Mesenchymal stem cell (in vitro differentiated cells and primary cell): ENCODE measurements around the gene VAMP8.
A peak's percentile ranks its signal among the peaks of the same experiment; 100 is the strongest.

Experiments used
- DNase-seq: peaks from one replicate; pipeline ENCODE4 v3.0.0-alpha.2; 2013
- H2AFZ ChIP-seq: one replicate; pipeline ENCODE4 v1.6.1; 2013; ENCODE audit warnings: low read depth, mild to moderate bottlenecking, control low read depth, inconsistent platforms, low read length, moderate library complexity
- H2AK5ac ChIP-seq: 2 replicates; pipeline ENCODE4 v1.6.1; 2013; ENCODE audit warnings: low read length, moderate library complexity, mild to moderate bottlenecking, inconsistent platforms; ENCODE audit not compliant: severe bottlenecking
- H2BK120ac ChIP-seq: one replicate; pipeline ENCODE4 v1.6.1; 2013; ENCODE audit warnings: low read depth, mild to moderate bottlenecking, inconsistent platforms, low read length, moderate library complexity
- H2BK12ac ChIP-seq, 2 experiments: one replicate each; pipeline ENCODE4 v1.6.1; 2013; ENCODE audit warnings: inconsistent platforms in 2 of 2, low read length in 2 of 2, mild to moderate bottlenecking in 2 of 2, moderate library complexity in 2 of 2, control low read depth in 1 of 2
- H2BK15ac ChIP-seq: one replicate; pipeline ENCODE4 v1.6.1; 2013; ENCODE audit warnings: mild to moderate bottlenecking, low read depth, inconsistent platforms; ENCODE audit not compliant: poor library complexity, severe bottlenecking
- H2BK5ac ChIP-seq: 2 replicates; pipeline ENCODE4 v1.6.1; 2013; ENCODE audit warnings: low read depth, mild to moderate bottlenecking, low read length, control low read depth, inconsistent platforms; ENCODE audit not compliant: poor library complexity, severe bottlenecking
- H3K14ac ChIP-seq, 2 experiments: one replicate each; pipeline ENCODE4 v1.6.1; 2013; ENCODE audit warnings: inconsistent platforms in 2 of 2, low read length in 2 of 2, control low read depth in 1 of 2, mild to moderate bottlenecking in 1 of 2, moderate library complexity in 1 of 2
- H3K18ac ChIP-seq, 2 experiments: one replicate each; pipeline ENCODE4 v1.6.1; 2013; ENCODE audit warnings: inconsistent platforms in 2 of 2, low read length in 2 of 2, control low read depth in 1 of 2, low read depth in 1 of 2, mild to moderate bottlenecking in 1 of 2
- H3K23ac ChIP-seq, 2 experiments: one replicate each; pipeline ENCODE4 v1.6.1; 2013; ENCODE audit warnings: inconsistent platforms in 2 of 2, low read length in 2 of 2, mild to moderate bottlenecking in 2 of 2, moderate library complexity in 2 of 2, control low read depth in 1 of 2
- H3K27ac ChIP-seq: 2 replicates; pipeline ENCODE4 v1.5.1; 2013; ENCODE audit warnings: mild to moderate bottlenecking, moderate library complexity, low read length, control low read depth, inconsistent platforms; ENCODE audit not compliant: poor library complexity, severe bottlenecking
- H3K27me3 ChIP-seq, 2 experiments: 2 replicates each; pipeline versions ENCODE4 v1.6.1 to v1.7.0; 2013; ENCODE audit warnings: low read length in 2 of 2, mild to moderate bottlenecking in 2 of 2, moderate library complexity in 2 of 2, control low read depth in 1 of 2, inconsistent platforms in 1 of 2; ENCODE audit not compliant: control insufficient read depth in 1 of 2, insufficient read depth in 1 of 2
- H3K36me3 ChIP-seq, 2 experiments: 2 replicates each; pipeline versions ENCODE4 v1.6.1 to v1.7.0; 2013; ENCODE audit warnings: low read length in 2 of 2, control low read depth in 1 of 2, inconsistent platforms in 1 of 2, low read depth in 1 of 2, mild to moderate bottlenecking in 1 of 2; ENCODE audit not compliant: insufficient read depth in 2 of 2, control insufficient read depth in 1 of 2
- H3K4ac ChIP-seq, 2 experiments: one replicate each; pipeline ENCODE4 v1.6.1; 2013; ENCODE audit warnings: inconsistent platforms in 2 of 2, low read length in 2 of 2, mild to moderate bottlenecking in 2 of 2, moderate library complexity in 2 of 2, control low read depth in 1 of 2, low read depth in 1 of 2
- H3K4me1 ChIP-seq: 2 replicates; pipeline ENCODE4 v1.6.1; 2013; ENCODE audit warnings: low read depth, low read length, control low read depth; ENCODE audit not compliant: control insufficient read depth, insufficient read depth
- H3K4me2 ChIP-seq: 2 replicates; pipeline ENCODE4 v1.6.1; 2013; ENCODE audit warnings: low read length, mild to moderate bottlenecking, inconsistent platforms; ENCODE audit not compliant: poor library complexity, severe bottlenecking
- H3K4me3 ChIP-seq, 2 experiments: 2 replicates each; pipeline versions ENCODE4 v1.5.1 to v1.7.0; 2013; ENCODE audit warnings: low read length in 2 of 2, mild to moderate bottlenecking in 2 of 2, control low read depth in 1 of 2, low read depth in 1 of 2; ENCODE audit not compliant: insufficient read depth in 1 of 2
- H3K79me1 ChIP-seq: replicated peaks from 2 replicates; pipeline ENCODE4 v1.6.1; 2013; ENCODE audit warnings: mild to moderate bottlenecking, control low read depth, low read length, inconsistent platforms; ENCODE audit not compliant: poor library complexity, severe bottlenecking
- H3K9ac ChIP-seq: 2 replicates; pipeline ENCODE4 v1.7.0; 2013; ENCODE audit warnings: mild to moderate bottlenecking, low read length, moderate library complexity
- H3K9me3 ChIP-seq: 2 replicates; pipeline ENCODE4 v1.7.0; 2013; ENCODE audit warnings: mild to moderate bottlenecking, low read length; ENCODE audit not compliant: control insufficient read depth
- H4K8ac ChIP-seq: one replicate; pipeline ENCODE4 v1.6.1; 2013; ENCODE audit warnings: inconsistent platforms, mild to moderate bottlenecking, low read length, moderate library complexity
- H4K91ac ChIP-seq: one replicate; pipeline ENCODE4 v1.6.1; 2013; ENCODE audit warnings: mild to moderate bottlenecking, low read length, inconsistent platforms
- WGBS: methylation state at CpG from one replicate; pipeline ENCODE4 v1.1.7; 2013; ENCODE audit warnings: mixed read lengths; 5-methylcytosine and 5-hydroxymethylcytosine counted together

The VAMP8 gene

DNA sequence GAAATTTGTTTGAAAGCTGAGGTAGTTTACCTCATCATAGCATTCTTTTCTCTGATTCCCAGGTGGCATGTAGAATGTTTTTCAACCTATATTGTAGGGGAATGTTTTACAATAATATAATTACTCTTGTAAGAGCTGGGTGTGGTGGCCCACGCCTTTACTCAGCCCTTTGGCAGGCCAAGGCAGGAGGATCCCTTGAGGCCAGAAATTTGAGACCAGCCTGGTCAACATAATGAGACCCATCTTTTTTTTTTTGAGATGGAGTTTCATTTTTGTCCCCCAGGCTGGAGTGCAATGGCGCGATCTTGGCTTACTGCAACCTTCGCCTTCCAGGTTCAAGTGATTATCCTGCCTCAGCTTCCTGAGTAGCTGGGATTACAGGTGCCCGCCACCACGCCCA, 42.2 kb downstream of the VAMP8 start:
- Histone ChIP-seq H2AK5ac (no peak overlapping the region), H4K91ac (no peak overlapping the region), H2BK15ac (no peak overlapping the region), H3K36me3 (peaks cover 30 to 54% of the 10 kb centered on the region in 2 experiments), H2BK120ac (no peak overlapping the region), H3K27me3 (no peaks in the 10 kb centered on the region), H3K14ac (no peak overlapping the region), H3K4ac (no peak overlapping the region), H2BK12ac (no peak overlapping the region), H3K4me2 (no peak overlapping the region), H3K27ac (no peak overlapping the region), H3K9ac (peak overlapping the region; percentile 38), H3K4me3 (no peak overlapping the region), H3K79me1 (peaks cover 18% of the 10 kb centered on the region), H3K18ac (no peak overlapping the region), H3K4me1 (peaks cover 8% of the 10 kb centered on the region), H3K23ac (no peak overlapping the region), H2AFZ (no peak overlapping the region), H3K9me3 (no peaks in the 10 kb centered on the region), H4K8ac (no peak overlapping the region), H2BK5ac (no peak overlapping the region)
- DNase-seq: no peak
- 98% methylated on average over 6 of the region's 6 CpGs for WGBS

DNA sequence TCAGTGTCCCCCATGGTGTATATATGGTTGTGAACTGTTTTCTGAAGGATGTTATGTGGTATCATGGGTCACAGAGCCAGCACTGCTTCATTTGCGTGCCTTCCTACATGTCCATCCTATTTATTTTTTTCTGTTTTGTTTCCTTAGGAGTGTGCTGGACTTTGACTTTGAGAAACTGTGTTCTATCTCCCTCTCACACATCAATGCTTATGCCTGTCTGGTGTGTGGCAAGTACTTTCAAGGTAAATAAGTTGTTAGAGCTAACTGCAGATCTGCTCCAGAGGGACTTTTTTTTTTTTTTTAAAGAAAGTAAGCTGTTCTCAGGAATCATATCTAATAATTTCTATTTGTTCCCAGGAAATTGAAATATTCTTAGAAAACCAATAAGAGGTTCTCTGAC, 44.0 kb downstream of the VAMP8 start:
- Histone ChIP-seq H4K8ac (no peak overlapping the region), H2AK5ac (no peak overlapping the region), H3K4me3 (no peak overlapping the region), H3K4me2 (no peak overlapping the region), H3K9me3 (no peaks in the 10 kb centered on the region), H2AFZ (no peak overlapping the region), H3K4me1 (peaks cover 8% of the 10 kb centered on the region), H2BK120ac (no peak overlapping the region), H3K79me1 (peaks cover 22% of the 10 kb centered on the region), H2BK12ac (no peak overlapping the region), H3K14ac (no peak overlapping the region), H3K36me3 (peaks cover 46 to 71% of the 10 kb centered on the region in 2 experiments), H4K91ac (no peak overlapping the region), H3K23ac (no peak overlapping the region), H3K27ac (no peak overlapping the region), H2BK5ac (no peak overlapping the region), H3K18ac (no peak overlapping the region), H3K9ac (no peak overlapping the region), H2BK15ac (no peak overlapping the region), H3K4ac (no peak overlapping the region), H3K27me3 (no peaks in the 10 kb centered on the region)
- DNase-seq: no peak
- WGBS: no CpG with 5 or more reads among the region's 1 CpG

DNA sequence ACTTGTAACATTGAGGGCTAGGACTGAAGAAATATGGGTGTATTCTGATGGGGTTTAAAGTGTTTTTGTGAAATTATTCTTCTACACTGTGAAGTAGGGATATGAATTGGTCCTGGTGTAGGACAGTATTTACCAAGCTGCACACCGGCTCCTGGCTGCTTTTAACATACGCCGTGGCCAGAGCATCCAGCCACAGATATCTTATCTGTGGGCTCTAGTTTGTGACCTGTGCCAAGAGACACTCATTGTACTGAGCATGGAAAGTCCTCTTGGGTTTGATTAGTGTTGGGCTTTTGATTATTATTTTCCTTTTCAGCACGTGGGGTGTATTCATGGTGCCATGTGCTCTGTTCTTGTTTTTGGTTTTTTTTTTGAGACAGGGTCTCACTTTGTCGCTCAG, 46.6 kb downstream of the VAMP8 start:
- Histone ChIP-seq H3K9me3 (no peaks in the 10 kb centered on the region), H2BK5ac (peak overlapping the region; percentile 61), H3K27ac (no peak overlapping the region), H3K4ac (no peak overlapping the region), H2BK15ac (no peak overlapping the region), H2BK12ac (no peak overlapping the region), H2AFZ (no peak overlapping the region), H2AK5ac (no peak overlapping the region), H3K18ac (no peak overlapping the region), H3K23ac (no peak overlapping the region), H4K91ac (no peak overlapping the region), H3K4me3 (no peak overlapping the region), H3K4me1 (peaks cover 1% of the 10 kb centered on the region), H3K79me1 (peaks cover 23% of the 10 kb centered on the region), H4K8ac (no peak overlapping the region), H3K14ac (no peak overlapping the region), H3K9ac (no peak overlapping the region), H3K36me3 (peaks cover 58 to 88% of the 10 kb centered on the region in 2 experiments), H3K27me3 (no peaks in the 10 kb centered on the region), H2BK120ac (no peak overlapping the region), H3K4me2 (no peak overlapping the region)
- 98% methylated on average over 5 of the region's 5 CpGs for WGBS
- DNase-seq: no peak

DNA sequence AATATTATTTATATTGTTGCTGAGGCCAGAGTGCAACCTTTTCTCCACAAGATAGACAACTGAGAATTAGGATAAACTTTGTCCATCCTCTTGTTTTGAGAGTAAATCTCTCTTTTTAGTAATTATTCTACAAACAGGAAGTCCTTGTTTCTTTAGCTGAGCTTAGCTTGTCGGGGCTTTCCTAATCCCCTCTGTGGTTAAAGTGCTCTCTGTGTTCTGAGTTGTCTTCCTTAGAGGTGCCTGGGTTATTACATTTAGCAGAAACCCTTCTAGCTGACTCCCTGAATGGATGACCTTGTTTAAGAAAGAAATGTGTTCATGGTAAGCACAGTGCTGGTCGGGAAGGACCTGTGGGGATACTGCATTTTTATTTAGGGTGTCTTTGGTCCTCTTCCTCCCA, 51.3 kb downstream of the VAMP8 start:
- H2BK120ac ChIP-seq: no peak overlapping the region
- H3K36me3 ChIP-seq: peaks cover 67 to 92% of the 10 kb centered on the region in 2 experiments
- no peak overlapping the region for H3K9ac ChIP-seq
- no peaks in the 10 kb centered on the region for H3K4me1 ChIP-seq
- no peak overlapping the region for H3K14ac ChIP-seq
- H3K27me3 ChIP-seq: no peaks in the 10 kb centered on the region
- no peak overlapping the region for H2AFZ ChIP-seq
- no peak overlapping the region for H2AK5ac ChIP-seq
- H3K4ac ChIP-seq: no peak overlapping the region
- no peak overlapping the region for H2BK5ac ChIP-seq
- 61% methylated on average over 2 of the region's 2 CpGs for WGBS
- H3K4me2 ChIP-seq: no peak overlapping the region
- peaks cover 20% of the 10 kb centered on the region for H3K79me1 ChIP-seq
- DNase-seq: peak; percentile 56
- H3K4me3 ChIP-seq: no peak overlapping the region
- no peak overlapping the region for H3K18ac ChIP-seq
- H4K91ac ChIP-seq: no peak overlapping the region
- H2BK15ac ChIP-seq: no peak overlapping the region
- no peak overlapping the region for H4K8ac ChIP-seq
- H3K9me3 ChIP-seq: no peaks in the 10 kb centered on the region
- no peak overlapping the region for H3K27ac ChIP-seq
- no peak overlapping the region for H3K23ac ChIP-seq
- no peak overlapping the region for H2BK12ac ChIP-seq
